ENCODE results near the gene DDIT4. TPM values are rescaled to one million over a fixed set of nuclear protein-coding genes. Genes with fewer than 3 reads are reported as not detected.
A peak's percentile ranks its signal among the peaks of the same experiment; 100 is the strongest.

The DDIT4 gene
- total RNA-seq, 4 donors from 2014 or later, result 64.5 to 356 (median 150) TPM

DNA sequence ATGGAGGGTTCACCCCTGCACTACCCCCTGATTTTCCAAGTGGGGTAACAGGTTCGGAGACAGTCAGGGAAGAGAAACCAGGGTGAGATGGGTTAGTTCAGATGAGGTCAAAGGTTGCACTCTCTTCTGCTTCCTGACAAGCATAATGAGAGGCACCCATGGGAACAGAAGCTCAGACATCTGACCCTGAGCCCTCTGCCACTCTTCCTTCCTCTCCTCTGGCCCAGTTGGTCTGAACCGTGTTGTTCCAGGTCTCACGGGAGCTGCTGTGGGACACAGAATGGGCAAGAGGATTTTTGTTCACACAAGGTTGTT lies 42.6 kb downstream of the DDIT4 start:
- no peak overlapping the region for H3K4me3 ChIP-seq
- H3K27ac ChIP-seq, result peak overlapping the region; percentile 60 to 84 (median 76)
- H3K4me1 ChIP-seq, result peaks cover 42 to 64% (median 52%) of the 10 kb centered on the region in 4 donors
- H3K36me3 ChIP-seq, result no peaks in the 10 kb centered on the region
- in situ Hi-C loops (cut with MboI; ENCODE audit: low pct_ligation_motif_present in 1 of 4, low pct_unique_long_range_greater_than_20kb in 1 of 4, low sequenced_read_pairs in 3 of 4), result no loop called here
- no peaks in the 10 kb centered on the region for H3K27me3 ChIP-seq
- no peak for TF ChIP-seq POLR2A (IDR thresholded peaks at IDR 0.05)
- no peak for TF ChIP-seq EP300 (IDR thresholded peaks at IDR 0.05; ENCODE audit: low read depth)
- no peak for TF ChIP-seq POLR2AphosphoS5 (IDR thresholded peaks at IDR 0.05)
- TF ChIP-seq, protein P1, sequence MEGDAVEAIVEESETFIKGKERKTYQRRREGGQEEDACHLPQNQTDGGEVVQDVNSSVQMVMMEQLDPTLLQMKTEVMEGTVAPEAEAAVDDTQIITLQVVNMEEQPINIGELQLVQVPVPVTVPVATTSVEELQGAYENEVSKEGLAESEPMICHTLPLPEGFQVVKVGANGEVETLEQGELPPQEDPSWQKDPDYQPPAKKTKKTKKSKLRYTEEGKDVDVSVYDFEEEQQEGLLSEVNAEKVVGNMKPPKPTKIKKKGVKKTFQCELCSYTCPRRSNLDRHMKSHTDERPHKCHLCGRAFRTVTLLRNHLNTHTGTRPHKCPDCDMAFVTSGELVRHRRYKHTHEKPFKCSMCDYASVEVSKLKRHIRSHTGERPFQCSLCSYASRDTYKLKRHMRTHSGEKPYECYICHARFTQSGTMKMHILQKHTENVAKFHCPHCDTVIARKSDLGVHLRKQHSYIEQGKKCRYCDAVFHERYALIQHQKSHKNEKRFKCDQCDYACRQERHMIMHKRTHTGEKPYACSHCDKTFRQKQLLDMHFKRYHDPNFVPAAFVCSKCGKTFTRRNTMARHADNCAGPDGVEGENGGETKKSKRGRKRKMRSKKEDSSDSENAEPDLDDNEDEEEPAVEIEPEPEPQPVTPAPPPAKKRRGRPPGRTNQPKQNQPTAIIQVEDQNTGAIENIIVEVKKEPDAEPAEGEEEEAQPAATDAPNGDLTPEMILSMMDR (IDR thresholded peaks at IDR 0.05), result no peak
- DNase-seq, result no peak
- WGBS, 2 donors (ENCODE audit: low coverage in 1 of 2), result 75% methylated on average over 3 of the region's 3 CpGs; no CpG with 5 or more reads in 1 of the 2 donors
- H3K9me3 ChIP-seq, result no peaks in the 10 kb centered on the region
- intact Hi-C loops (cut with DNase I; ENCODE audit: low total_unique reads), result loop anchor here (1.0 kb wide), 1 partner anchor 16 kb away; no protein-coding TSS in a partner anchor

DNA sequence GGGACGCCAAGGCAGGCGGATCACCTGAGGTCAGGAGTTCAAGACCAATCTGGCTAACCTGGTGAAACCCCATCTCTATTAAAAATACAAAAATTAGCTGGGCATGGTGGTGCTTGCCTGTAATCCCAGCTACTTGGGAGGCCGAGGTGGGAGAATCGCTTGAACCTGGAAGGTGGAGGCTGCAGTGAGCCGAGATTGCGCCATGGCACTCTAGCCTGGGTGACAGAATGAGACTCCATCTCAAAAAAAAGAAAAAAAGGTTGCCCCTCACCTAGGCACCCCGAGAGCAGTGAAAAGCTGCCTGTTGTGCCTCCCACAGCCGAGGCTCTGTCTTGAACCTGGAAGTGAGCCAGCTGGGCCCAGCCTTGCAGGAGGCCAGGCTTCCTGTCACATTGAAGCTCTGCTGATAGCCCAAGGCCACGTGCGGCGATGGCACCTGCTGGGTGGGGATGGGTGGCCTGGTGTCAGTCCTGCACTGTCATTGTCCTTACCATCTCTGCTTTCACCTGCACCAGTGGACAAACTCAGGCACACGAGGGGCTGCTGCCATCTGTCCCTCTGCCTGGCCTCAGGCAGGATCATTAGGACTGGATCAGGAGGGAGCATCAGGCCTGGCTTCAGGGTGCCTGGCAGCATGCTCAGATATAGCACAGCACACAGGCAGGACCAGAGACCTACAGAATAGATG lies 43.2 kb downstream of the DDIT4 start:
- Histone ChIP-seq H3K27me3 (no peaks in the 10 kb centered on the region), H3K9me3 (no peaks in the 10 kb centered on the region), H3K36me3 (no peaks in the 10 kb centered on the region), H3K4me1 (peaks cover 43 to 67% (median 54%) of the 10 kb centered on the region in 4 donors), H3K4me3 (no peak overlapping the region), H3K27ac (peak overlapping the region; percentile 60 to 84 (median 76))
- intact Hi-C loops (cut with DNase I; ENCODE audit: low total_unique reads) (loop anchor here (1.0 kb wide), 1 partner anchor 17 kb away; no protein-coding TSS in a partner anchor), in situ Hi-C loops (cut with MboI; ENCODE audit: low pct_ligation_motif_present in 1 of 4, low pct_unique_long_range_greater_than_20kb in 1 of 4, low sequenced_read_pairs in 3 of 4) (no loop called here)
- DNase-seq, result peak; percentile 84
- TF ChIP-seq, protein P1 (IDR thresholded peaks at IDR 0.05), result no peak
- TF ChIP-seq EP300 (IDR thresholded peaks at IDR 0.05; ENCODE audit: low read depth) (no peak), POLR2A (IDR thresholded peaks at IDR 0.05) (no peak), POLR2AphosphoS5 (IDR thresholded peaks at IDR 0.05) (no peak)
- 62% methylated on average over 12 of the region's 12 CpGs; no CpG with 5 or more reads in 1 of the 2 donors for WGBS, 2 donors (ENCODE audit: low coverage in 1 of 2)

DNA sequence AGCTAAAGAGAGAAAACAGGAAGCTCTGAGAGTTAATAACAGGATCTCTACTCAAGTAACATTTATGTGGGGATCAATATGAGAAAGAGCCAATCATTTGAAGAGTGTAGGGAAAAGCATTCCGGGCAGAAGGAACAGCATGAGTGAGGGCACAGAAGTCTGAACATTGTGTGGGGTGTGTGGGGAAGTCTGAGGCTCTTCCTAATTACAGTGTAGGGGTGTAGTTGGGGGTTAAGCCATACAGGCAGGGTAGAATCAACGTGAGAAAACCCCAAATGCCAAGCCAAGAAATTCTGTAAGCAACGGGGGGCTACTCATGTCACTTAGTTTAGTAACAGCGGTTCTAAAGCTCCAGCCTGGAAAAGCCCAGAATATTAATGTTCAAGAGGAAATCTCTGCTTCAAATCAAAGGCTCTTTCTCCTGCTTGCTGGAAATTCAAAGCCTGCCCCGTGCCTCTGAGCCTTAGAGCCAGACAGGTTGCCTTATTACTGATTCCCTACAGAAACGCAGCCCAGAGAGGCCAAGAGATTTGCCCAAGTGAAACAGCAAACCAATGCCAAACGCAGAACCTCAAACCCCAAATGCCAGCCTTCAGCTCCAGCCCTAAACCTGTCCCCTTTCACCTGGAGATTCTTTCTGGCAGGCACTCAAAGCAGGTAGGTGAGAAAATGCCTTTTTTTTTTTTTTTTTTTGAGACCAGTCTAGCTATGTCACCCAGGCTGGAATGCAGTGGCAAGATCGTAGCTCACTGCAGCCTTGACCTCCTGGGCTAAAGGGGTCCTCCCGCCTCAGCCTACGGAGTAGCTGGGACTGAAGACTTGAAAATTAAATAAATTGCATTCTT lies 44.9 kb downstream of the DDIT4 start:
- TF ChIP-seq, protein P1 (IDR thresholded peaks at IDR 0.05), result no peak
- TF ChIP-seq EP300 (IDR thresholded peaks at IDR 0.05; ENCODE audit: low read depth) (no peak), POLR2AphosphoS5 (IDR thresholded peaks at IDR 0.05) (no peak), POLR2A (IDR thresholded peaks at IDR 0.05) (no peak)
- peak overlapping the region; percentile 82 to 90 (median 84) for H3K27ac ChIP-seq
- H3K27me3 ChIP-seq, result no peaks in the 10 kb centered on the region
- no peaks in the 10 kb centered on the region for H3K9me3 ChIP-seq
- intact Hi-C loops (cut with DNase I; ENCODE audit: low total_unique reads) (no loop called here), in situ Hi-C loops (cut with MboI; ENCODE audit: low pct_ligation_motif_present in 1 of 4, low pct_unique_long_range_greater_than_20kb in 1 of 4, low sequenced_read_pairs in 3 of 4) (no loop called here)
- WGBS, 2 donors (ENCODE audit: low coverage in 1 of 2), result 59 to 70% methylated on average over 4 to 10 of the region's 10 CpGs
- DNase-seq, result no peak
- peak overlapping the region in 3 of 4 donors; percentile 25 to 43 (median 39) for H3K4me3 ChIP-seq
- no peaks in the 10 kb centered on the region for H3K36me3 ChIP-seq
- peaks cover 43 to 67% (median 55%) of the 10 kb centered on the region in 4 donors for H3K4me1 ChIP-seq
